Esophagus squamous epithelium (tissue), 4 donors: Measurements from ENCODE around the gene PTGES3L.

ENCODE experiments used
- CTCF ChIP-seq, 6 experiments: fragments of 450-650 bp in 4 of 6; fragments of 200-600 bp in 2 of 6; sonication (generic) in 2 of 6; IDR thresholded peaks; one replicate each; pipeline ENCODE4 v1.5.1; 2016 to 2019; ENCODE audit warnings: antibody characterized with exemption in 6 of 6, mild to moderate bottlenecking in 4 of 6, moderate library complexity in 4 of 6
- POLR2A ChIP-seq, 4 donors: fragments of 450-650 bp; IDR thresholded peaks; one replicate each; pipeline ENCODE4 v1.6.1; 2017; ENCODE audit warnings: antibody characterized with exemption in 4 of 4, mild to moderate bottlenecking in 4 of 4, moderate library complexity in 3 of 4

GRCh38 chr17:42967925-42968324 is 12.0 kb downstream of the PTGES3L start:
- TF ChIP-seq CTCF (IDR thresholded peaks at IDR 0.05) = no peak
- no peak for TF ChIP-seq POLR2A (IDR thresholded peaks at IDR 0.05)
